SK-N-DZ (cell line): Measurements from ENCODE around the gene PRAMEF5.
"Not testable (repeated sequence)": the region's sequence is repeated elsewhere in the genome, so short reads cannot be mapped to it uniquely, and the experiment has no call there.

ENCODE experiments used
- DNase-seq: peaks from one replicate; pipeline ENCODE4 v3.0.0-alpha.2; 2015; ENCODE audit warnings: low spot score
- small RNA-seq, 2 experiments: library from RNA; depleted of rRNA; stranded (forward); fragments of <200 nt; gene quantifications; one replicate each; pipeline ENCODE3, GENCODE V24; 2014

The PRAMEF5 gene

DNA sequence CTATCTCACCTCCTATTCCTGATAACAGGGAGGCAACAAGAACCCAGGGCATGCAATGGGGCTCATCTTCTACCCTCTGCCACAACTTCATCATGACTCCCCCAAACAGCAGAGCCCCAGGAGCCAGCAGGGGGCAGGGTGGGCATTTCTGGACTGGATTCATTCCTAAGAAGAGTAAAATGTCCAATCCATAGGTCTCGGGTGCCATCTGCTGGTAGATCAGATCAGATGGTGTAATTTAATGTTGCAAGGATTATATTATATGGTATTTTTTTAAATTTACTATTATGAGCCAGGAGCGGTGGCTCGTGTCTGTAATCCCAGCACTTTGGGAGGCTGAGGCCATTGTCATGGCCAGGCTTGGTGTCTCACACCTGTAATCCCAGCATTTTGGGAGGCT lies 11.1 kb downstream of the PRAMEF5 start:
- DNase-seq = not testable (repeated sequence)

DNA sequence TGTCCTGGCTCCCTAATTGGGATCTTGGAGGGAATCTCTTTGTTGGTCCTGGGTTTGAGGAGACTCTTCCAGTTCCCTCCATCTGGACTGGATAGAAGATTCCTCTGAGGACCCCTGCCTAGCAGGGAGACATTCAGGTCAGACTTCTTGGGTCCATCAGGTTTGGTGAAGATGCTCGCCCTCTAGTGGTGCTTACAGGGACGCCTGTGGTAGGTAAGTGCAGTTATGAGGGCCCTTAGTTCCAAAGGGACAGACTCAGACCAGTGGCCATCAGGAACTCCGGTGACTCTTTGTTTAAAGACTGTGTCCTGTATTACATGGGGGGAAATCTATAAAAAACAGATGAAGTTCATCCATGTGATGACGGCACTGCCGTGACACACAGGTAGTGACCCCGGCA lies 23.0 kb downstream of the PRAMEF5 start:
- not testable (repeated sequence) for DNase-seq

DNA sequence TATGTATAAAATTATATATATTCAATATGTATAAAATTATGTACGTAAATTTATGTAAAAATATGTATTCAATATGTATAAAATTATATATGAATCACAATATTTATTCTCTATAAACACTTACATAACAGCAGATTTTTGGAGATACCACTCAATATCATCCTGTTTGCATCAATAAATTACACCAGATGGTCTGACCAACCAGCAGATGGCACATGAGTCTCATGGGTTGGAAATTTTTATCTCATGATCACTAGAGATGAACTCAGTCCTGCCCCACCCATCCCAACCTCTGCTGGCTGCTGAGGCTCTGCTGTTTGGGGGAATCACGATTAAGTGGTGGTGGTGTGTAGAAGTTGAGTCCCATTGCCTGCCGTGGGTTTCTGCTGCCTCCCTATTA lies 25.6 kb downstream of the PRAMEF5 start:
- DNase-seq = not testable (repeated sequence)

DNA sequence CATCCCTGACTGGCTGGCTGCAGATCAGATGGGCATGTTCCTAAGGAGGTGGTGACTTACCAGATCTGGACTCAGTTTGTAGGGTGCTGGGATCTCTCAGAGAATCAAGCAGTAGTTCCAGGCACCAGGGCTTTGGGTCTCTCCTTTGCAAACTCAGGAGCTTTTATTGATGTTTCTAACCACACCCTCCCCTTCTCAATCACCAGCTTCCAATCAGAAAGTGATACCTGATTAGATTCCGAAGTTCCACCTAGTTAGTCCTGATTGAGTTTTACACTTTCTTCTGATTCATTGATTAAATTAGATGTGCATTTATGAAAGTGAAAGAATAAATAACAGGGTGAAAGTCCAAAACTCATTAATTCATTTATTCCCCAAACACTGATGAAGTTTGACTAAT lies 31.0 kb downstream of the PRAMEF5 start, which contains the start of gene PRAMEF8:
Gene PRAMEF8 (minus strand): TSS at position 101 of the 400 bp plus-strand sequence. CDS start 1,046 bp downstream, outside the sequence.
- not testable (repeated sequence) for DNase-seq

DNA sequence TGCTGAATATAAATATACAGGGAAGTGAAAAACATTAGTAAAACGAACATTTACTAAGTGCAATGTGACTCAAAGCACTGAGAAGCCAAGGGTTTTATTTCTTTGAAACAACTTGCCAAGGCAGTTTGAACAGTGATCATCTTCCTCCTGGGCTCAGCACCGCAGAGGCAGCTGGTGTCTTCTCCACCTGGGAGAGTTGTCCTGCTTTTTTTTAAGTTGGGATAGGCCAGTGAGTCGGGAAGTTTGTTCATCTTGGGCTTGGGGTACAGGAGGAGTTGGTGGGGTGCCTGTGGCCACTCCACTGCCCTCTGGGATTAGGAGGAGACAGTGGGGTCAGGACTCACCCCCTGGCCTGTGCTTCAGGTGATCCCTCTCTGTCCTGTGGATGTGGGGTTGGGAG lies 35.0 kb downstream of the PRAMEF5 start:
- not testable (repeated sequence) for DNase-seq

DNA sequence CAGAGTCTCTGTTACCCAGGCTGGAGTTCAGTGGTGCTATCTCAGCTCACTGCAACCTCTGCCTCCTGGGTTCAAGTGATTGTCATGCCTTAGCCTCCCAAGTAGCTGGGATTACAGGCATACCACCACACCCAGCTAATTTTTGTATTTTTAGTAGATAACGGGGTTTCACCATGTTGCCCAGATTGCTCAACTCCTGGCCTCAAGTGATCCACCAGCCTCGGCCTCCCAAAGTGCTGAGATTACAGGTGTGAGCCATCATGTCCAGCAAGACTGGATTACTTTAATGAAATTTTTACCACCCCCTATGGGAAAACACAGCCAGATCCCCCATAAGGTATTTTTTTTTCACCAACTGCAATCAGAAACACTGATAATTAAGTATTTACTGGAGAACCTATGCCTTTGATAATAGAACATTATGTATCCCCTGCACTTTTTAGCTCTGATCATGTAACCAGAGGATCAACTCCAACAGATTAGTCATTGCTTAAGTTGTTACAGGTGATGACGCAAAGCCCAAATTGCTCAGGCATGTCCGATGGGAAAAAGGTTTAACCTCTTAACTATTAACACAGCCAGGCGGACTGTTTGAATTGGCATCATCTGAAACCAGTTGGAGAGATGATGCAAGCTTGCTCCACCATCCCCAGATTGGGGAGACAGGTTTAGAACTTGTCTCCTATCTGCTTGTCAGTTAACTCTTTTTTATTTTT lies 43.4 kb downstream of the PRAMEF5 start:
- not testable (repeated sequence) for DNase-seq

DNA sequence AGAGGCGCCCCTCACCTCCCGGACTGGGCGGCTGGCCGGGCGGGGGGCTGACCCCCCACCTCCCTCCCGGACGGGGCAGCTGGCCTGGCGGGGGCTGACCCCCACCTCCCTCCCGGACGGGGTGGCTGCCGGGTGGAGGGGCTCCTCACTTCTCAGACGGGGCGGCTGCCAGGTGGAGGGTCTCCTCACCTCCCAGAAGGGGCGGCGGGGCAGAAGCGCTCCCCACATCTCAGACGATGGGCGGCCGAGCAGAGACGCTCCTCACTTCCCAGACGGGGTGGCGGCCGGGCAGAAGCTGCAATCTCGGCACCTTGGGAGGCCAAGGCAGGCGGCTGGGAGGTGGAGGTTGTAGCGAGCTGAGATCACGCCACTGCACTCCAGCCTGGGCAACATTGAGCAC lies 44.7 kb downstream of the PRAMEF5 start:
- DNase-seq = not testable (repeated sequence)

DNA sequence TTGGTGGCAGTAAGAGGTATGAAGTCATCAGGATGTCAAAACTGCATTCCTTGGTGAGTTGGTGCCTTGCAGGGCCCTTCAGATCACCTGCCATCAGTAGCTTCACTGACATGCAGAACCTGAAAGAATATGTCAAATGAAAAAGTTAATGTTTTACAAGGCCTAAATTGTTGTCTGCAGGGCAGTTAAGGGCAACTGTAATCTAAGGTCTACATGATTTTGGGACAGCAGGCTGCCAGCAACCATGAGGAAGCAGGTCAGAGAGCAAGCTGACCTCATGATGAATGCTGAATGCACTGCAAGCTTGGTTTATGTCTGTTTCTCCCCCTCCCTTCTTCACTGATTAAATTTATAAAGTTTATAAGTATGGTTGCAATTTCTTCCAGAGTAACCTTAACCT lies 48.2 kb downstream of the PRAMEF5 start:
- DNase-seq = not testable (repeated sequence)

DNA sequence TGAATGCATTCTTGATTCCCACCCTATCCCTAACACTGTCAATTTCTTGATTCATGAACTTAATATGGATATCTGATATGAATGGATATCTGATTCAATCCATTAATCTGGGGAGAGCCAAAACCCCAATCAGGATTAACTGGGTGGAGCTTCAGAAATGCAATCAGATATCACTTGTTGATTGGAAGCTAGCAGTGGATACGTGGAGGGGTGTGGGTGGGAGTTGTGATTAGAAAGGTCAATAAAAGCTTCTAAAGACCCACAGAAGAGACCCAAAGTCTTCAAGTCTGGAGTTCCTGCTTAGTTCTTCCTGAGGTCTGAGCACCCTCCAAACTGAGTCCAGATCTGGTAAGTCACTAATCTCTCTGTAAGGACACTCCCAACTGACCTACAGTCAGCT lies 49.2 kb downstream of the PRAMEF5 start, which contains the start of gene PRAMEF33:
Gene PRAMEF33 (plus strand): TSS at position 301 of the 400 bp plus-strand sequence. CDS start 2,416 bp downstream, outside the sequence.
- not testable (repeated sequence) for DNase-seq

Small RNA genes within 50 kb of the gene (small RNA-seq; reads per million reads assigned to genes)
- gene RNU6-771P = 0 reads per million in 2 experiments
